ENCODE data around the gene SHCBP1.

DNA sequence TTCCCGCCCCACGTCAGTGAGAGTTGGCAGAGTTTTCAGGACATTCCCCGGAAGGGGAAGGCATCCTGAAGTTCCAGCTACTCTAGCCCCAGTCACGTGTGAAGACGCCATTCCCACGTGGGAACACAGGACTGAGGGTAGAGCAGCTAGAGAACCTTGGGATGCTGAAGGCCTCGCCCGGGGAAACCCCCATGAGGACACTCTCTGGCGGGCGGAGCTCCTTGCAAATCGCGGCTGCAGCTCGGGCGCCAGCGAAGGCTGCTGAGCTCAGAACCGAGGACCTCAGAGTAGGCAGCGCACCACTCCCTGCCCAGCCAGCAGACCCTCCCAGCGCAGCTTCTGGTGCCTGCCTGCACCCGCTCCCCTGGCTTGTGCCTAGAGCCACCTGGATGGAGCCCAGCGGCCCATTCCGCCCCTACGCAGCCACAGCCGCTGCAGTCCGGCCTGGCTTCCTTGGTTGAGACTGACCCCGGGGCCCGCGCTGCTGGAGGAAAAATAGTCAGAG, 51.9 kb downstream of the SHCBP1 start:
- no peak for TF ChIP-seq MTA3 (IDR thresholded peaks at IDR 0.05; ENCODE audit: borderline replicate concordance)
- no peak for TF ChIP-seq GATAD2A (IDR thresholded peaks at IDR 0.05)
- TF ChIP-seq ZBTB7A (IDR thresholded peaks at IDR 0.05; ENCODE audit: borderline replicate concordance, control insufficient read depth, low read depth, low read length): no peak

All from K562 (cell line).